Stomach (tissue), 9 donors: Measurements from ENCODE around the gene GOLGA7B. TPM values are rescaled to one million over a fixed set of nuclear protein-coding genes. Genes with fewer than 3 reads are reported as not detected.

Experiments used
- DNase-seq, 2 donors: peaks; one replicate each; pipeline versions ENCODE4 v3.0.0 to v3.0.0-alpha.2; 2013 to 2019
- H3K27ac ChIP-seq, 5 donors: fragments of 200-600 bp in 4 of 5; sonication (generic) in 4 of 5; one replicate each; pipeline ENCODE4 v1.5.1; 2013 to 2019; ENCODE audit warnings: mild to moderate bottlenecking in 1 of 5, moderate library complexity in 1 of 5
- H3K27me3 ChIP-seq, 3 donors: fragments of 200-600 bp; sonication (generic); one replicate each; pipeline ENCODE4 v1.5.1; 2017 to 2019; ENCODE audit warnings: mixed run types in 1 of 3
- H3K36me3 ChIP-seq, 4 donors: fragments of 200-600 bp; sonication (generic); 1 replicate in 3 of 4; 2 replicates in 1 of 4; pipeline ENCODE4 v1.5.1; 2016 to 2019
- H3K4me1 ChIP-seq, 4 donors: fragments of 200-600 bp; sonication (generic); one replicate each; pipeline ENCODE4 v1.5.1; 2016 to 2019
- H3K4me3 ChIP-seq, 4 donors: fragments of 200-600 bp; sonication (generic) in 3 of 4; one replicate each; pipeline ENCODE4 v1.5.1; 2016 to 2019; ENCODE audit warnings: mild to moderate bottlenecking in 1 of 4
- H3K9me3 ChIP-seq, 4 donors: fragments of 200-600 bp; sonication (generic); one replicate each; pipeline ENCODE4 v1.5.1; 2016 to 2019
- EP300 ChIP-seq: sonication (generic); formaldehyde crosslinking; IDR thresholded peaks from one replicate; pipeline ENCODE4 v1.6.1; 2017; ENCODE audit warnings: antibody characterized with exemption
- POLR2A ChIP-seq, 4 donors: fragments of 450-650 bp; IDR thresholded peaks; one replicate each; pipeline ENCODE4 v1.6.1; 2016; ENCODE audit warnings: antibody characterized with exemption in 4 of 4, control low read depth in 2 of 4, mild to moderate bottlenecking in 1 of 4, moderate library complexity in 1 of 4
- POLR2AphosphoS5 ChIP-seq, 3 donors: sonication (generic); formaldehyde crosslinking; IDR thresholded peaks; one replicate each; pipeline ENCODE4 v1.6.1; 2016; ENCODE audit warnings: antibody characterized with exemption in 3 of 3
- WGBS, 5 donors: extraction: QIAGEN DNeasy Blood & Tissue Kit in 3 of 5; methylation state at CpG; one replicate each; pipeline versions ENCODE4 v1.1.5 to v1.1.7; 2013 to 2018; 5-methylcytosine and 5-hydroxymethylcytosine counted together
- intact Hi-C: fragments of 100-400 bp; cut with DNase I; formaldehyde crosslinking; loops from one replicate; pipeline ENCODE4 v1.15.1; 2023; ENCODE audit warnings: low total_unique reads
- polyA plus RNA-seq, 3 donors: library from polyadenylated mRNA; stranded (reverse); fragments of 200-250 nt; gene quantifications; one replicate each; pipeline ENCODE4 v1.2.3, GENCODE V29; 2013
- total RNA-seq, 5 donors: library from RNA; depleted of rRNA; stranded (reverse); fragments of >200 nt; gene quantifications; one replicate each; pipeline versions ENCODE4 v1.1.0 to v1.2.3, GENCODE V29; 2014 to 2016
- TF ChIP-seq, protein P1 (sequence below), 7 experiments: fragments of 450-650 bp in 4 of 7; fragments of 200-600 bp in 3 of 7; sonication (generic) in 3 of 7; IDR thresholded peaks; one replicate each; pipeline ENCODE4 v1.5.1; 2016 to 2019; ENCODE audit warnings: antibody characterized with exemption in 7 of 7, control low read depth in 2 of 7, mild to moderate bottlenecking in 1 of 7
- donor health status: healthy with polysubstance abuse.
- donor health status: Bipolar disorder and iron deficiency.
- donor health status: healthy.

Gene GOLGA7B
- total and polyA plus RNA-seq, 8 donors, result 0.31 to 2.8 (median 0.83) TPM

DNA sequence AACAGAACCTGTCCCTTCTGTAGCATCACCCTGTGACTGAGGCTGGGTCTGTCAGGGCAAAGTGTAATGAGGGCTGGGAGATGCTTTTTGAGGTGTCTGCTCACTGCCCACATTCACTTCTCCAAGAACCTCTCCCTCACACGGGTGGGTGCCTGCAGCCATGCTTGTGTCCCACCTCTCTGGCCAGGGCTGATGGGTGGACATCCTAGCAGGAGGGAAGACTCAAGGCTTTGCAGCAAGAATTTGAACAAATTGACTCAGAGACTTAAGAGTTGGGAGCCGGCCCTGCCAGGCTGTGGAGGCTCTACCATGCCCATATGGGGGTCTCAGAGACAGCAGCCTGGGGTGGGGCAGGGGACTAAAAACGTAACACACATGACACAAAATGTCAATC, 33.4 kb downstream of the GOLGA7B start:
- H3K4me1 ChIP-seq, result peaks cover 0 to 40% (median 9%) of the 10 kb centered on the region in 4 donors
- DNase-seq, result no peak
- intact Hi-C loops, result no loop called here
- no peaks in the 10 kb centered on the region for H3K9me3 ChIP-seq
- H3K36me3 ChIP-seq, result no peaks in the 10 kb centered on the region
- H3K27me3 ChIP-seq, result peaks cover 0 to 15% (median 0%) of the 10 kb centered on the region in 3 donors
- WGBS, 5 donors, result 62 to 78% (median 73%) methylated on average over 3 of the region's 3 CpGs
- TF ChIP-seq EP300 (no peak), POLR2AphosphoS5 (IDR thresholded peaks at IDR 0.05) (no peak), POLR2A (IDR thresholded peaks at IDR 0.05) (no peak)
- TF ChIP-seq, protein P1, sequence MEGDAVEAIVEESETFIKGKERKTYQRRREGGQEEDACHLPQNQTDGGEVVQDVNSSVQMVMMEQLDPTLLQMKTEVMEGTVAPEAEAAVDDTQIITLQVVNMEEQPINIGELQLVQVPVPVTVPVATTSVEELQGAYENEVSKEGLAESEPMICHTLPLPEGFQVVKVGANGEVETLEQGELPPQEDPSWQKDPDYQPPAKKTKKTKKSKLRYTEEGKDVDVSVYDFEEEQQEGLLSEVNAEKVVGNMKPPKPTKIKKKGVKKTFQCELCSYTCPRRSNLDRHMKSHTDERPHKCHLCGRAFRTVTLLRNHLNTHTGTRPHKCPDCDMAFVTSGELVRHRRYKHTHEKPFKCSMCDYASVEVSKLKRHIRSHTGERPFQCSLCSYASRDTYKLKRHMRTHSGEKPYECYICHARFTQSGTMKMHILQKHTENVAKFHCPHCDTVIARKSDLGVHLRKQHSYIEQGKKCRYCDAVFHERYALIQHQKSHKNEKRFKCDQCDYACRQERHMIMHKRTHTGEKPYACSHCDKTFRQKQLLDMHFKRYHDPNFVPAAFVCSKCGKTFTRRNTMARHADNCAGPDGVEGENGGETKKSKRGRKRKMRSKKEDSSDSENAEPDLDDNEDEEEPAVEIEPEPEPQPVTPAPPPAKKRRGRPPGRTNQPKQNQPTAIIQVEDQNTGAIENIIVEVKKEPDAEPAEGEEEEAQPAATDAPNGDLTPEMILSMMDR (IDR thresholded peaks at IDR 0.05), result no peak
- no peak overlapping the region for H3K4me3 ChIP-seq
- peak overlapping the region in 1 of 5 donors; percentile 13 for H3K27ac ChIP-seq

DNA sequence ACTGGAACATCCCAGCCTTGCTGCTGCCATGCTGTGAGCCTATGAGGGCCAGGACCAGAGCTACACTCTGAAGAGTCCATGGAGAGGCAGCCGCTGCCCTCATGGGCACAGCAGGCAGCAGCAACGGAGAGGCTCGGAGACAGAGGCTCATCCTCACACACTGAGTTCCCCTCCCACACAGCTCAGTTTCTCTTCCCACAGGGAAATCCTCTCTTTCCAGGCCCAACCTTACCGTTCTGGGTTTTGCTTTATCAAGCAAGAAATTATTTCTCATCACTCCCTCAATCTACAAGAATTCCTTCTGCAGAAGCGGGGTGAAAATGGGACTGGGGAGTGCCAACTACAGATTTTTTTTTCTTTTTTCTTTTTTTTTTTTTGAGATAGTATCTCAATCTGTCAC, 36.6 kb downstream of the GOLGA7B start:
- peak overlapping the region in 1 of 5 donors; percentile 27 for H3K27ac ChIP-seq
- H3K36me3 ChIP-seq, result no peaks in the 10 kb centered on the region
- intact Hi-C loops, result no loop called here
- DNase-seq, result no peak
- no peak overlapping the region for H3K4me3 ChIP-seq
- peaks cover 8 to 56% (median 26%) of the 10 kb centered on the region in 4 donors for H3K4me1 ChIP-seq
- TF ChIP-seq EP300 (no peak), POLR2AphosphoS5 (IDR thresholded peaks at IDR 0.05) (no peak), POLR2A (IDR thresholded peaks at IDR 0.05) (no peak)
- TF ChIP-seq, protein P1 (IDR thresholded peaks at IDR 0.05), result no peak
- H3K9me3 ChIP-seq, result no peaks in the 10 kb centered on the region
- WGBS, 5 donors, result 62 to 77% (median 68%) methylated on average over 5 of the region's 5 CpGs
- peaks cover 0 to 8% (median 0%) of the 10 kb centered on the region in 3 donors for H3K27me3 ChIP-seq

DNA sequence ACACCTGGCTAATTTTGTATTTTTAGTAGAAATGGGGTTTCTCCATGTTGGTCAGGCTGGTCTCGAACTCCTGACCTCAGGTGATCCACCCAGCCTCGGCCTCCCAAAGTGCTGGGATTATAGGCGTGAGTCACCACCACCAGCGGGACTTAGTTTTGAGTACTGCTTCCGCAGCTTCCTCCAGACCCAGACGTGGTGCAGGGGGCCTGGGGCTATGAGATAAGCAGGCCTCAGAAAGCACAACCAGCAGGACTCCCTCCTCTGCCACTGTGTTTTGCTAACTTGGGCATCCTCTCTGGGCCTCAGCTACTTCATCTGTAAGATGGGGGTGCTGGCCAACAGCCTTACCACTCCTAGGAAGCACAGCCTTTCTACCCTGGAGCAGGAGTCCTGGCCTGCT, 37.8 kb downstream of the GOLGA7B start:
- no peaks in the 10 kb centered on the region for H3K9me3 ChIP-seq
- no peak for DNase-seq
- H3K27me3 ChIP-seq, result peaks cover 0 to 8% (median 0%) of the 10 kb centered on the region in 3 donors
- 53 to 70% (median 69%) methylated on average over 6 of the region's 6 CpGs for WGBS, 5 donors
- H3K4me1 ChIP-seq, result peaks cover 8 to 47% (median 23%) of the 10 kb centered on the region in 4 donors
- H3K27ac ChIP-seq, result no peak overlapping the region
- intact Hi-C loops, result no loop called here
- H3K36me3 ChIP-seq, result no peaks in the 10 kb centered on the region
- H3K4me3 ChIP-seq, result no peak overlapping the region
- TF ChIP-seq POLR2A (IDR thresholded peaks at IDR 0.05) (no peak), EP300 (no peak), POLR2AphosphoS5 (IDR thresholded peaks at IDR 0.05) (no peak)
- TF ChIP-seq, protein P1 (IDR thresholded peaks at IDR 0.05), result no peak

DNA sequence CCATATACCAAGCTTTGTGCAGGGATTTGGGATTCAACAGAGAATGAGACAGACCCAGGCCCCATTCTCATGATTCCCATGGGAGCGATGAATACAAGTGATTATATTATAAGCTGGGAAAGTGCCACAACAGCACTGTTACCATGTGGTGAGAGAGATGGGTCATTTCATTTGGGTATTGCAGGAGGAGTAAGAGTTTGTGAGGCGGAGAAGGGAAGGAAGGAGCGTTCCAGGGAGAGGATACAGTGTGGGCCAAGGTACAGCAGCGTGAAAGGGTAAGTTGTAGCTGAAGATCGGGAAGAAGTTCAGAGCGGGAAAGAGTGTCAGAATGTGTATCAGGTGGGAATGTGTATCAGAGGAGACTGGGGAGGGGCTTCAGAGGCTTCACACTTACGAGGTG, 38.5 kb downstream of the GOLGA7B start:
- 82 to 94% (median 90%) methylated on average over 7 of the region's 7 CpGs for WGBS, 5 donors
- Histone ChIP-seq H3K27ac (peak overlapping the region in 1 of 5 donors; percentile 53), H3K4me3 (no peak overlapping the region), H3K36me3 (no peaks in the 10 kb centered on the region), H3K27me3 (peaks cover 0 to 5% (median 0%) of the 10 kb centered on the region in 3 donors), H3K9me3 (no peaks in the 10 kb centered on the region), H3K4me1 (peaks cover 8 to 40% (median 20%) of the 10 kb centered on the region in 4 donors)
- DNase-seq, result no peak
- intact Hi-C loops, result no loop called here
- TF ChIP-seq EP300, result no peak
- TF ChIP-seq POLR2AphosphoS5 (IDR thresholded peaks at IDR 0.05), result no peak
- TF ChIP-seq POLR2A (IDR thresholded peaks at IDR 0.05), result no peak
- TF ChIP-seq, protein P1 (IDR thresholded peaks at IDR 0.05), result no peak
